T-helper 2 cell (primary cell): Measurements from ENCODE around the gene PDZD2.
"Not testable (repeated sequence)": the region's sequence is repeated elsewhere in the genome, so short reads cannot be mapped to it uniquely, and the experiment has no call there.

Experiments used
- DNase-seq, 5 experiments: peaks; one replicate each; pipeline versions ENCODE4 v3.0.0 to v3.0.0-alpha.2; 2012 to 2022

Gene PDZD2

DNA sequence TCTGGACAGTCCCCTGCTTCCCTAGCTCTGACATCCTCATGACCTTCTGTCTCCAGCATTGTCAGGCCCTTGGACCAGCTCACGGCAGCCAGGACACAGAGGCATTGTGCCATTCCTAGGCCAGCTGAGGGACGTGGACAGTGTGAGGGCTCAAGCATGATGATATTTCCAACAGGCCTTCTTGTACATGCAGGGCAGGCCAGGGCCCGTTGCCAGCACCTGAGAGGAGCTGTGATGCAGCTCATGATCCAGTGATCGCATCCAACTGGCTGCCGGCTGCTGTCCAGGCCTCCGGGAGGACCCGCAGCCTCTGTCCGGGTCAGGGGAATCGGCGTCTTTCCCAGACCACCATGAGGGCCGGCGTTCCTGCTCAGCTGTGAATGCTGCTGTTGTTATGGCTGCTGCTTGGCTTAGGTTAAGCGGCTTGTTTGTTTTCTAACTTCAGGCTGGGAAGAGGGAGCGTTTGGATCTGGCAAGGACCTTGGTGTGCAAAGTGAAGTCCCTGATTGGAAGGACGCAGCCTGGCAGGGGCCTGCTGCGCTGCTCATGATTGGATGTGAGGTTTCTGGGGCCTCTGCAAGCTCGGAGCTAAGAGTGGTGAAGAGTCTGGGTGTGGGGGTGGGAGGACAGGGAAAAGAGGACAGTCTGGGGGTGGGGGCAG is 53.8 kb downstream of the PDZD2 start:
- DNase-seq: no peak

DNA sequence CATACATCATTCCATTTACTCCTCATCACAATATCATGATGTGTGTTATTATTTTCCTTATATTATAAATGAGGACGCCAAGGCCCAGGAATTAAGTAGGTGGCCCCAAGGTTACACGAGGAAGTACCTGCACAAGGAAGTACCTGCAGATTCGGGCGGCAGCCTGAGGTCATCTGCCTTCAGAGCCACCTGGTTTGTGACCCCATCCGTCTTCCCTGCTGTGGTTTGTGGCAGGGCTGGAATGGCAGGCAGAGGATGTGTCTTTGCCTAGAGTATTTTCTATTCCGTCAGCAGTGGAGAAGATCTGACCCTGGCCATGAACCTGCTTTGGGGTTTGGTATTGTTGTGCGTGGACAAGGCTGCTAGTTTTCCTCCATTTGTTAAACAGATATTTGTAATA is 59.7 kb downstream of the PDZD2 start:
- no peak for DNase-seq

DNA sequence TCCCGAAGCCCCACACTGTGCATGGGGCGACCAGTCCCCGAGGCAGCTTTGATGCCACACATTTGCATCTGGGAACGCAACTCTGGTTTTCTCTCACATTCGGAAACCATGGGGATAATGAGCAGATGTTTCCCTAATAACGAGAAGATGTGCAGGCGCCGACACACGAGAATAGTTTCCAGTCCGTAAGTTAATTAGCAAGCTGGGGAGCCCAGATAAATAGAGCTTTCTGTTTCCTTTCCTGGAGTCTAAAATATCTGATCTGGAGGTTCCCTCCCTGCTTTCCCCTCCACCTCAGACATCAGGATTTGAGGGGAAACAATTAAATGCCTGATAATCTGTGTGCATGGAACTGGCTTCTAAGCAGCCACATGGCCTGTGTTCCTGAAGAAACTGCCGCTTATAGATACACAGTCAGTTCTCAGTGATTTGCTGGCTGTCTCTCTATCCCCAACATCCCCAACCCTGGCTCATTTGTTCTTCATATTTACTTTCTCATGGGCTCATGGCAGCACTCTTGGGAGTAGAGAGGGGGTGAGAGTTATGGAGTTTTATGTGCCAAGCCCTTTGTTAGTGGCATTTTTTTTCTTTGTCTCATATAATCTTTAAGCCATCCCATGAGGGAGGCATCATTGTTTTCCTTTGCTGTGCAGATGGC is 62.8 kb downstream of the PDZD2 start:
- no peak for DNase-seq

DNA sequence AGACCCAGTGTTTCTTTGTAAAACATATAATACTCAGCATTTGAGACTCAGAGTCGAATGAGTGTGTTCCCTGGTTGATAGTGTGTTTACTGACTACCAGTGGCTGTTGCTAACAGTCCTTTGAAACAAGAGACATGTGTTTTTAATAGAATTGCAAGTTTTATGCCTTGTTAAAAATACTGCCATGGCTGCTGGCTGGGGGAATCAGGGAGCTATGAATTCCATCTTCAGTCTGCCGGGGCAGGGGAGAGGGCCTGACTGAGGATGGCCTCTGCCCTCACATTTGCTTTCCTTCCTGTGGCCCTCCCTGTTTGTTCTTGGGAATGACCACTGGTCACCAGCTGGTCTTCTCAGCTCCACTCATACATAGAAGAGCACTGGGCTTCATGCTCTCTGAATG is 63.8 kb downstream of the PDZD2 start:
- no peak for DNase-seq

DNA sequence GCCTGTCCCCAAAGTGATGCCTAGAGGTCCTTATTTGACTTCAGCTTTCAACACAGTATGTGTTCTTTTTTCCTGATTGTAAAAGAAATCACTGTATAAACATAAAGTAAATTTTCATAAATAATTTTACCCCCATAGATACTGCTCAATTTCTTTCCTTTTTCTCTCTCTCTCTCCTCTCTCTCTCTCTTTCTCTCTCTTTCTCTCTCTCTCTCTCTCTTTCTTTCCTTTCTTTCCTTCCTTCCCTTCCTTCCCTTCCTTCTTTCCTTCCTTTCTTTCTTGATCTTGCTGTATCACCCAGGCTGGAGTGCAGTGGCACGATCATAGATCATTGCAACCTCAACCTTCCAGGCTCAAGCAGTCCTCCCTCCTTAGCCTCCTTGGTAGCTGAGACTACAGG is 64.8 kb downstream of the PDZD2 start:
- no peak for DNase-seq

DNA sequence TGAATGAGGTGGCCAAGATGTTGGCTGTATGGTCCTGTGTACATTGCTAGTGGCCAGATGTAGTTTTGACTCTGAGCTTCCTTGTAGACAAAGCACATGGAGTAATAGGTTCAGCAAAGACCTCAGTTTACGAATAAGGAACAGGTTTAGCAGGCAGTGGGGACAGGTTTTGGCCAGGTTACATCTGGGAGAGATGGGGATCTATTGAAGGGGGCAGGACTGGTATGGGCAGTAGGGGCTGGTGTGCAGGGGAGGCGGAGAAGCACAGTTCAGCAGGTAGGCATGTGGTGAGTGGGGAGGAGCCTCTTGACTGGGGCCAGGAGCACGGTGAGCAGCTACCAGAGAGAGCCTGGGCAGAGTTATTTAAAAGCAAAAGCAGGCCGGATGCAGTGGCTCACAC is 67.3 kb downstream of the PDZD2 start:
- DNase-seq: no peak

DNA sequence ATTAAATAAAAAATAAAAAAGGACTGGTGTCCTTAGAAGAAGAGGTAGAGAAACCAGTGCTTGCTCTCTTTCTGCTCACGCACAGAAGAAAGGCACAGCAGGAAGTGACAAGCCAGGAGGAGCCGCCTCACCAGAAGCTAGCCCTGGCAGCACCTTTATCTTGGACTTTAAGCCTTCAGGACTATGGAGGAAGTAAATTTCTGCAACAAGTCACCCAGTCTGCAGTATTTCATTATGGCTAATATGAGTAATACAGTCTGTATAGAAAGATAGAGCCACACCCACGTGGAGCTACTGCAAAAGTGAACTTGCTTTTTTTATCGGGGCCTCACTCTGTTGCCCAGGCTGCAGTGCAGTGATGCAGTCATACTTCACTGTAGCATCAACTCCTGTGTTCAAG is 68.4 kb downstream of the PDZD2 start:
- DNase-seq: no peak

DNA sequence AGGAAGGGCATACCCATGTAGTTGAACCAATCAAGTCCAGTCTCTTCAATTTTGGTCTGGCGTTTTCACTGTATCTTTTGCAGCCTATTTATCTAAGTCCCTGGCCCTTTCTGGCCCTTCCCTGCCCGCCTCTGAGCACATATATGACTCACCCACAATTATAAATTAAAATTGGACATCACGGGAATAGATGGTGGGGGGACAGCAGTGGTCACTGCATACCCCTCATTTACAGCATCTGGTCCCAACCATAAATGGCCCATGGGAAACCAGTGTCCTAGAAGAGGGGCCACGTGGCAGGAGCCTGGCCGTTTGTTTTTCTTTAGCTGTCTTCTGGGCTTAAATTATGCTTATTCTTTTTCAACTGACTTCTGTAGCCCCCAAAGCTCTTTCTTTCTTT is 69.2 kb downstream of the PDZD2 start:
- no peak for DNase-seq

DNA sequence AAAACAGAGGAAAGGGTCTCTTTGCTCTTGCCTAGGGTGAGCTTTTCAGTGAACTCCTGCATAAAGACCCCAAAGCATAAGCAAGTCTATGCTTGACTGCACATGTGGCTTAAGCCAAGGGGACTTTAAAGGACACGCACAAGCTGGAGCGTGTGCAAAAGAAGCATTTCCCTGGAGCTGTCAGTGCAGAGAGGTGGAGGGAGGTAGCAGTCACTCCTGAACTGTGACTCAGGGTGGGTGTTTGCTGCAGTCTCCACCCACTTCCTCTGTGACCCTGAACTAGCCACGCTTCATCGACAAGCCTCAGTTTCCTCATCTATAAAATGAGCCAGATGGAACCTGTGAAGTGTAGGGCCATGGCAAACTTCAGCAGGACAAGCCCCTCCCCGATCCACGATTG is 72.4 kb downstream of the PDZD2 start:
- no peak for DNase-seq

DNA sequence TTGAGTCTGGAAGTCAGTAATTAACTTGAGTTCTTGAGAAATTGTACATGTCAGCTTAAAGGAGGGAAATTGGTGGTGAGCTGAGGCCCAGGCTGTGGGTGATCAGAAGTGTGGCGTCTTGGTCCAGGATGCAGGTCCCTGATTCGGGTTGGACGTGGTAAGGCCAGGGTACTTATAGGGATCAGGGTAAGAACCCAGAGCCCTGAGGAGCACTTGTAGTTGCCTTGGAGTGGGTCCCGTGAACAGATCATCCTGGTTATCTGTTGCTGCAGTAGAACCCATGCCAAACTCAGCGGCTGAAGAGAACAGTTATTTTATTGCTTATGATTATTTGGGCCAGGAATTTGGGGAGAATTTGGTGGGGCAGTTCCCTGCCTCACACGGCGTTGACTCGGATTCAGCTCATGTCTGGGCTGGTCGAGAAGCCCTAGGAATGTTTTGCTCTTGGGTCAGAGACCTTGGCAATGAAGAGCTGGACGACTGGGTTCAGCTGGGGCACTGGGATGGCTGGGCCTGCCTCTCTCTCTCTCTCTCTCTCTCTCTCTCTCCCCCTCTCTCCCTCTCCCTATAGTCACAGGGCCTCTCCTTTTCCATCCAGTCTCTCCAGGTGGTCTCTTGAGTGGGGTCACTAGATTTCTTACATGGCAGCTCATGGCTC is 73.1 kb downstream of the PDZD2 start:
- no peak for DNase-seq

DNA sequence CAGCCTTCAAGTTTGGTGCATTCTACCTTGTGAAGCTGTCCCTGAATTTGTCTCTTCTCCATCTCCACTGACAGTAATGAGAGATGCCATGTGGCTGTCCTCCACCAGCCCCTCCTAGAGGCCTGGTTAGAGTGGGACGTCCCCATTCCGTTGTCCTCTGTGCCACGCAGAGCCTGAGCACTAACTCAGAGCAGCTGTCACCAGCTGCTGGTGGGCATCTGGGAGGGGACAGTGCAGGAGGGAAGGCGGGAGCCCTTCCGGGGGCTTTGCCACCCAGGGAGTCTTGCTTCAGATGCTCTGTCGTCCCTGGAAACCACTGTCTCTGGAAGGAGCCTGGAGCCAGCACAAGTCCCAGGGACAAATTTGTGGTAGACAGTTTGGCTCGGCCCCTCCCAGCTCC is 78.6 kb downstream of the PDZD2 start:
- no peak for DNase-seq

DNA sequence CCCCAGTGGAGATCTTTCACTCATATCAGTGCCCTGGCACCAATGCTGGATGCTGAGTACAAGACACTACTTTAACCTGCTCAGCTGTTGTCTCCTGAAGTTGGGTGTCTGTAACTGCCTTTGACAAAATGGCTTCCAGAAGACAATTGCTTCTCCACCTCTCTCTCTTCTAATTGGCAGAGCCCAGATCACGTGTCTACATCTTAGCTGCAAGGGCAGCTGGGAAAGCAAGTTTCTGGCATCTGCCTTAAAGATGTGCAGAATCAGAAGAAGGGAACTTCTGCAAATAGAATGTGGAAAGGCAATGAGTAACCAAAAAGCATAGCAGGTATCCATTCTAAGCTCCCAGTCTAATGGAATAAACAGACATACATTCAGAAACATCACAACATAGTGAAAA is 81.1 kb downstream of the PDZD2 start:
- no peak for DNase-seq

DNA sequence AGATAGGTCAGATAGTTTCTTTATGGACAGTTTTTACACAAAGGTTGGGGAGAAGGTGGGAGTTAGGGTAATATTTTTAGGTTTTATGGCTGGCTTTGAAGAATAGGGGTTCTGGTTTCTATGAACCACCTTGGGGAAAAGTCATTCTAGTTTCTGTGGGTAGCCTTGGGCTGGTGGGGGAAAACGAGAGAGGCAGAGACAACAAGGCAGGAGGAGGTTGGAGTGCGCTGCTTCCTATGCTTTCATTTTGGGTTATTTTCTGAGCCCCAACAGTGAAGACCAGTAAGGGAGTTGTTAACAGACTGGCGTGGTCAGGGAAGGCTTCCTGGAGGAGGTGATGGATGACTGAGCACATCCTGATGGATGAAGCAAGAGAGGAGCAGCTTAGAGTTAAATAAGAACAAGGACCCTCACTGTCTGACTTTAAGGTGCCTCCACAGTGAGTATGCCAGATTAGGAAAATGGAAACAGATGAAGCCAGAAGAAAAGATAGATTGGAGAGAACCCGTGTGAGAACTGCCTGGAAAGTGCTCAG is 81.9 kb downstream of the PDZD2 start:
- no peak for DNase-seq

DNA sequence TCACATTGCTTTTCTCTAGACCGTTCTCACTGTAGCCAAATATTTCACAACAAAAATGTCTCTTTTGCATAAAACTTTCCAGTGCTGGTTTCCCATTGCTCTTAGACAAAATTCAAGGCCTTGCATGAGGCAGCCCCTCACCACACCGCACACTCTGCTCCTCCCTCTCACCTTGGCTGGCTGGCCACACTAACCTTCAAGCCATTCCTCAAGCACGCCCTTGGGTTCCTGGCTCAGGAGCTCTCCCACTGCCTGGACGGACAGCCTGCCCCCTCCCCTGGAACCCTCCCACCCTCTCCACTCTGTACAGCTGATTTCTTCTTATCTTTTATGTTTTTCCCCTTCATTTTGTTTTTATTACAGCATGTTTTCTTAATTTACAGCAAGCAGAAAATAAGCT is 83.2 kb downstream of the PDZD2 start:
- no peak for DNase-seq

DNA sequence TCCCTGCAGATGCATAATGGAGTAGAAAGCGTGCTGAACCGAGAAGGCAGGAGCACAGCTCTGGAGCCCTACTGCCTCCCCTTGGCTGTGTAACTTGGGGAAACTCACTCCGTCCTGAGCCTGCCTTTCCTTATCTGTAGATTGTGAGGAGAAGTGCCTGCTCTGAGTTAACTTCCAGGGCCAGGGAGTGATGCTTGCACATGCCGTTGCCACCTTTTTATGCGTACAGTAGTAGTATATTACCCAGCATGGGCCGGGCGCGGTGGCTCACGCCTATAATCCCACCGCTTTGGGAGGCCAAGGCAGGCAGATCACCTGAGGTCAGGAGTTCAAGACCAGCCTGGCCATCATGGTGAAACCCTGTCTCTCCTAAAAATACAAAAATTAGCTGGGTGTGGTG is 87.1 kb downstream of the PDZD2 start:
- DNase-seq: no peak

DNA sequence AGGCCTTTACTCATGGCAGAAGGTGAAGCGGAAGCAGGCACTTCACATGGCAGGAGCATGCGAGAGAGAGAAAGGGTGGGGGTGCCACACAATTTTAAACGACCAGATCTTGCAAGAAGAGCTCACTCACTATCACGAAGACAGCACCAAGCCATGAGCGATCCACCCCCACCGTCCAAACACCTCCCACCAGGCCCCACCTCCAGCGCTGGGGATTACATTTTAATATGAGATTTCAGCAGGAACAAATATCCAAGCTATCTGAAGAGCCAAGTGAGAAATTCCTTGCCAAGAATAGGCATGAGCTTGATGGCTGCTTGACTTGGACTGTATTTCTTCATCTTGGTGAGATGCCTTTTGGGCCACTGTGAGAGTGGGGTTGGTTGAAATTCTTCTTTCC is 88.0 kb downstream of the PDZD2 start:
- no peak for DNase-seq

DNA sequence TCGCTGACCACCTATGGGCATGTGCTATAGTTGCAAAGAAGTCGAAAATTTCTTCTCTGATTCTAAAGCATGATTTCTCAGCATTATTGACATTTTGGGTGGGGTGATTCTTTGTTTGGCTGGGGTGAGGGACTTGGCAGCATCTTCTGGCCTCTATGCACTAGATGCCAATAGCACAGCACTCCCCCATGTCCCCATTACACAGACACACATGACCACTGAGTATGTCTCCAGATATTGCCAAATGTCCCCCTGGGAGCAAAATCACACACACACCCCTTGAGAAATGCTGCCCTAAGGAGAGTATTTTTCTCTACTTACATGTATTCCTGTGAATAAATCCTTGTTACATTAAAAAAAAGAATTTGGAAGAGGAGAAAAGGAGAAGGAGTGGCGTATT is 89.1 kb downstream of the PDZD2 start:
- no peak for DNase-seq

DNA sequence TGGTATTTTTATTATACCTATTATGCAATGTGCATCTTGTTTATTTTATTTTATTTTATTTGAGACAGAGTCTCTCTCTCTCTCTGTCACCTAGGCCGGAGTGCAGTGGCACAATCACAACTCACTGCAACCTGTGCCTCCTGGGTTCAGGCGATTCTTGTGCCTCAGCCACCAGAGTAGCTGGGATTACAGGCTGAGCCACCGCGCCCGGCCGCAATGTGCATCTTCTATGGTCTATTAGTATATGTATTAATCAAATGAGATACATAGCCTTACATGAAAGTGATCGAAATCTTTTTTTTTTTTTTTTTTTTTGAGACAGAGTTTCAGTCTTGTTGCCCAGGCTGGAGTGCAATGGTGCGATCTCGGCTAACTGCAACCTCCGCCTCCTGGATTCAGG is 89.9 kb downstream of the PDZD2 start:
- not testable (repeated sequence) for DNase-seq

DNA sequence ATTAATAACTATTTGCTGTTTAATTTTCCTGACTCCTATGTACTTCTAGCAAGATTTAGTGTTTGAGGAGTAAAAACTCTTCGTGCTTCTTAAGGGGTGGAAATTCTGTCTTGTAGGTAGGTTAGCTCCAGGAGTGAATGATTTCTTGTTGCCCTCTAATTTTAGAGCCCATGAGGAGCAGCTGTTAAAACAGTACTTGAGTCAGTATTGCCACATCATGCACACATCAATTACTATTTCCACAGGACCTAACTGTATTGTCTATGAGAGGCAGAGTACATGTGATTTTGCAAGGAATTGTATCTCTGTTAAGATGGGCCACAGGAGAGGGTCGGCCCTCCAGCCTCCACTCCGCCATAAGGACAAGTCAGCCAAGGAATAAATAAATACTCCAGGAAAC is 91.2 kb downstream of the PDZD2 start:
- DNase-seq: no peak

DNA sequence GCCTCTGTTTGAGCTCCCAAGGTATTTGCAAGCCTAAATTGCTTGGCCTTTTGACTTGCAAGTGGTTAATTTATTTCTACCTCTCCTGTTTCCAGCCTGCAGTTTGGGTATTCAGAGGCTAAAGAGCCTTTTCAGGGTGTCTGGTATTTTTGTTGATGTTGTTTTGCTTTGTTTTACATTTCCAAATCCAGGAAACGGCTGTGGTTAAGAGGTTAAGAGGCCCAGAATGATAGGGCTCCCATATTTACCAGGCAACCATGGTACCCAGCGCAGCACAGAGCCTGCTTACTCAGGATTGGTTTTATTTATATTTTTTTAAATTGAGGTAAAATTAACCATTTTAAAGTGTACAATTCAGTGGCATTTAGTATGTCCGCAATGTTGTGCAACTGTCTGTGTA is 92.1 kb downstream of the PDZD2 start:
- DNase-seq: peak in 1 of 5 experiments; percentile 67

DNA sequence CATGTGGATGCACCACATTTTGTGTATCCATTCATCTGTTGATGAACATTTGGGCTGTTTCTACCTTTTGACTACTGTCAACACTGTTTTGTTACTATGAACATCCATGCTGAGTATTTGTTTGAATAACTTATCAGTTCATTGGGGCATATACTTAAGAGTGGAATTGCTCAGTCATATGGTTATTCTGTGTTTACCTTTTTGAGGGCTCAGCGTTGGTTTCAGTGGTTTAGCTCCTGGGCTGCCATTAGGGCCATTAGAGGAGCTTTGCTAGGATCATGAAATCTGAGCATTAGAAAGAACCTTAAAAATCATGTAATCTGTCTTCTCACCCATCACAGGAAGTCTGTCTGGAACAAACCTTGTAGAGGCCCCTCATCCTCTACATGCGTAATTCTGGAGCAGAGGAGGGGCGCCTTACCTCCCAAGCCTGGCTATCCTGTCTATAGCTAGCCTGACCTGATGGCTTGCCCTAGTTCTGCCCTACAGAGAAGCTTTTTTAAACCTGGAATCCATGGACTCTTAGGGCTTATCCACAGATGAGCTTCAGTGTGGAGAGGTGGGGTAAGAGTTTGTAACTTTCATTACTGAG is 92.9 kb downstream of the PDZD2 start:
- DNase-seq: peak in 1 of 5 experiments; percentile 25

DNA sequence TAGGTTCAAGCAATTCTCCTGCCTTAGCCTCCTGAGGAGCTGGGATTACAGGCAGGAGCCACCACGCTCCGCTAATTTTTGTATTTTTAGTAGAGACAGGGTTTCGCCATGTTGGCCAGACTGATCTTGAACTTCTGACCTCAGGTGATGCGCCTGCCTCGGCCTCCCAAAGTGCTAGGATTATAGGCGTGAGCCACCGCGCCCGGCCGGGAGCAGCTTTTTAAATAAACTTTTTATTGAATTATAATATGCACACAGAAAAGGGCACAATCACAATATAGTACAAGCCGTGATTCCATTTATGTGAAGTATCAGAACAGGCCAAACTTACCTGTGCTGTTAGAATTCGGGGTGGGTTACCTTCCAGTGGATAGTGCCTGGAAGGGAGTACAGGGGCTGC is 93.9 kb downstream of the PDZD2 start:
- not testable (repeated sequence) for DNase-seq

DNA sequence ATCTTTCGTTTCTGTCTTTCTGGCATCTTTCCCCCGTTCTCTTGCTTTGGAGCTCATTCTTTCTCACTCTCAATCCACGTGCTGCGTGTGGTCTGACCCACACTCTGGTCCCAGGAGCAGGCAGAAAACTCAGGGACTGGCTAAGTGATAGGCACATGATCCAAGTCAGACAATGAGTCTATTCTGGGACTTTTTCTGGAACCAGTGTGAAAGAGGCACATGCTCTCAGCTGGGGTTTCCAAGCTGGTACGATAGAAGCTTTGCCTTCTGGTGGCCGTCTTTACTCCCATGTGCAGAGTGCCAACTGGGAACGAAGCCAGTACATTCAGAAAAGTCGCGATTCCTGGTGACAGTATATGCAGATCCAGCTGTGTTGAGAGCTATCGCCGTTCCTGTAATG is 94.4 kb downstream of the PDZD2 start:
- no peak for DNase-seq

DNA sequence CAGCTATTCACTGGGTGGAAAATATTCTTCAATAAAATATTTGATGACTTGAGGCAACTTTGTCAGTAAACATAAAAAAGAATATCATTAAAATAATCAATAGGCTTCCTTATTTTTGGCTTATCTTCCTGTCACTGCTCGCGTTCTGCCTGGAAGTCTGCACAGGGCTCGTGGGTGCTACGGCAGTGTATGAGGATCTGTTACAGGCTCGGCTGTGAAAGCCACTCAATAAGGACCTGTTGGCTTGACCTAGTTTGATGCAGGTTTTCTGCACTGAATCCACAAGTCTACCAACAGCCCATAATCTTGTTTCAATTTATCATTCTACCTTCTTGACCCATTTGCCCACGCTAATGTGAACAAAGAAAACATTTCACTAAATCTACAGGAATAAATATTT is 97.2 kb downstream of the PDZD2 start:
- no peak for DNase-seq
